Testis (tissue), 5 donors: ENCODE measurements around the gene PON2. TPM values are rescaled to one million over a fixed set of nuclear protein-coding genes. Genes with fewer than 3 reads are reported as not detected.
A peak's percentile ranks its signal among the peaks of the same experiment; 100 is the strongest.

Source experiments
- DNase-seq: peaks from one replicate; pipeline ENCODE4 v3.0.0-alpha.2; 2019
- H3K27ac ChIP-seq, 2 donors: fragments of 200-600 bp; sonication (generic); one replicate each; pipeline ENCODE4 v1.5.1; 2019
- H3K27me3 ChIP-seq: fragments of 200-600 bp; sonication (generic); one replicate; pipeline ENCODE4 v1.5.1; 2019
- H3K36me3 ChIP-seq: fragments of 200-600 bp; sonication (generic); one replicate; pipeline ENCODE4 v1.5.1; 2017; ENCODE audit warnings: low read depth; ENCODE audit errors: missing control alignments
- H3K4me1 ChIP-seq: fragments of 200-600 bp; sonication (generic); one replicate; pipeline ENCODE4 v1.5.1; 2019
- H3K4me3 ChIP-seq, 2 donors: fragments of 200-600 bp; sonication (generic); one replicate each; pipeline ENCODE4 v1.5.1; 2017 to 2019
- H3K9me3 ChIP-seq: fragments of 200-600 bp; sonication (generic); one replicate; pipeline ENCODE4 v1.5.1; 2017
- CTCF ChIP-seq, 3 experiments: fragments of 450-650 bp in 2 of 3; fragments of 200-600 bp in 1 of 3; sonication (generic) in 1 of 3; IDR thresholded peaks; one replicate each; pipeline ENCODE4 v1.5.1; 2016 to 2019; ENCODE audit warnings: antibody characterized with exemption in 3 of 3, mild to moderate bottlenecking in 2 of 3, moderate library complexity in 1 of 3
- POLR2A ChIP-seq: fragments of 450-650 bp; IDR thresholded peaks from one replicate; pipeline ENCODE4 v1.6.1; 2017; ENCODE audit warnings: antibody characterized with exemption, mild to moderate bottlenecking, moderate library complexity
- WGBS, 2 donors: methylation state at CpG; one replicate each; pipeline ENCODE4 v1.1.5; 2018; 5-methylcytosine and 5-hydroxymethylcytosine counted together
- intact Hi-C: fragments of 100-400 bp; cut with DNase I; formaldehyde crosslinking; loops from one replicate; pipeline ENCODE4 v1.15.1; 2023; ENCODE audit warnings: low total_unique reads
- long read RNA-seq, 2 donors: transcript quantifications; one replicate each; lab custom pipeline, GENCODE V29; 2026
- polyA plus RNA-seq: library from polyadenylated mRNA; stranded (reverse); fragments of 350-450 nt; fragmentation: Illumina TruSeq; extraction: RNeasy Lipid Tissue Mini Kit (QIAGEN cat#74804); gene quantifications from one replicate; pipeline ENCODE4 v1.2.3, GENCODE V29; 2014; ENCODE audit warnings: low read depth, low replicate concordance; ENCODE audit not compliant: insufficient read depth
- total RNA-seq, 2 donors: library from RNA; depleted of rRNA; stranded (reverse); fragments of >200 nt; gene quantifications; one replicate each; pipeline ENCODE4 v1.2.3, GENCODE V29; 2016

The PON2 gene
- total RNA-seq, result 100 to 1,000 TPM; 108 to 138 TPM
- polyA plus RNA-seq, result 53.4 TPM
- long read RNA-seq, donor 1, transcript PON2-202 (9 exons, 1,726 nt), result minor isoform, 6 of 70 reads
- long read RNA-seq, donor 1, transcript PON2-218 (9 exons, 1,653 nt), result major isoform, 31 of 70 reads
- long read RNA-seq, donor 1, partial matches to known transcripts, result 29 of 70 reads
- long read RNA-seq, donor 1, other reads (novel, unspliced or antisense), result 0 of 70 reads
- long read RNA-seq, donor 2, transcript PON2-218 (9 exons, 1,653 nt), result major isoform, 12 of 33 reads
- long read RNA-seq, donor 2, partial matches to known transcripts, result 17 of 33 reads
- long read RNA-seq, donor 2, other reads (novel, unspliced or antisense), result 0 of 33 reads

GRCh38 chr7:95434557-95435421 is at the start of gene PON2:
Gene PON2, minus strand, starts transcription at chr7:95435028. Its CDS starts 77 bp downstream, at chr7:95434951.
- Histone ChIP-seq H3K4me1 (no peaks in the 10 kb centered on the region), H3K9me3 (no peaks in the 10 kb centered on the region), H3K4me3 (peak within 1 kb of the TSS; percentile 69 to 73), H3K27ac (peak within 1 kb of the TSS; percentile 81 to 97), H3K36me3 (no peaks in the 10 kb centered on the region), H3K27me3 (no peaks in the 10 kb centered on the region)
- WGBS, 2 donors, result 0 to 1% methylated on average over 37 to 58 of the region's 58 CpGs
- DNase-seq, result peak; percentile 78
- intact Hi-C loops, result no loop called here
- TF ChIP-seq POLR2A, result no peak
- TF ChIP-seq CTCF (IDR thresholded peaks at IDR 0.05), result no peak

- H3K27ac ChIP-seq, result no peak overlapping the region
- no peaks in the 10 kb centered on the region for H3K9me3 ChIP-seq
- 68 to 86% methylated on average over 4 of the region's 4 CpGs for WGBS, 2 donors
- H3K4me1 ChIP-seq, result no peaks in the 10 kb centered on the region
- DNase-seq, result no peak
- intact Hi-C loops, result no loop called here
- no peaks in the 10 kb centered on the region for H3K36me3 ChIP-seq
- H3K4me3 ChIP-seq, result no peak overlapping the region
- TF ChIP-seq CTCF (IDR thresholded peaks at IDR 0.05) (no peak), POLR2A (no peak)
- no peaks in the 10 kb centered on the region for H3K27me3 ChIP-seq
These were observed 47.6 kb upstream of the PON2 start for GRCh38 chr7:95482424-95482823.

GRCh38 chr7:95481271-95482165 is 46.7 kb upstream of the PON2 start:
- Histone ChIP-seq H3K4me3 (no peak overlapping the region), H3K9me3 (no peaks in the 10 kb centered on the region), H3K36me3 (no peaks in the 10 kb centered on the region), H3K27me3 (no peaks in the 10 kb centered on the region), H3K4me1 (no peaks in the 10 kb centered on the region), H3K27ac (no peak overlapping the region)
- WGBS, 2 donors, result 79 to 89% methylated on average over 3 of the region's 3 CpGs
- TF ChIP-seq CTCF (IDR thresholded peaks at IDR 0.05) (no peak), POLR2A (no peak)
- DNase-seq, result no peak
- intact Hi-C loops, result no loop called here

- Histone ChIP-seq H3K36me3 (no peaks in the 10 kb centered on the region), H3K9me3 (no peaks in the 10 kb centered on the region), H3K27me3 (no peaks in the 10 kb centered on the region), H3K4me3 (no peak overlapping the region), H3K4me1 (no peaks in the 10 kb centered on the region), H3K27ac (no peak overlapping the region)
- intact Hi-C loops, result no loop called here
- no peak for DNase-seq
- TF ChIP-seq POLR2A, result no peak
- no peak for TF ChIP-seq CTCF (IDR thresholded peaks at IDR 0.05)
These were observed 45.3 kb upstream of the PON2 start for GRCh38 chr7:95479992-95480624.
